CD4-positive, alpha-beta memory T cell (primary cell): Measurements from ENCODE around the gene C1QTNF5. TPM values are rescaled to one million over a fixed set of nuclear protein-coding genes. Genes with fewer than 3 reads are reported as not detected.

ENCODE experiments used
- CTCF ChIA-PET: fragments of 350-600 bp; sonication (Branson Sonifier 250); formaldehyde crosslinking; loops from one replicate; lab custom pipeline; 2021; ENCODE audit warnings: inconsistent platforms; ENCODE audit not compliant: partially characterized antibody; lab: Charles Lee
- POLR2A ChIA-PET: fragments of 350-600 bp; sonication (Branson Sonifier 250); formaldehyde crosslinking; loops from one replicate; lab custom pipeline; 2021; ENCODE audit not compliant: partially characterized antibody; lab: Charles Lee
- DNase-seq, 5 donors: peaks; one replicate each; pipeline versions ENCODE4 v3.0.0 to v3.0.0-alpha.2; 2020 to 2022; ENCODE audit warnings: mixed read lengths in 1 of 5
- H3K27ac ChIP-seq: one replicate; pipeline ENCODE4 v1.7.0; 2013; ENCODE audit warnings: low read depth, low read length
- H3K27me3 ChIP-seq: 2 replicates; pipeline ENCODE4 v1.7.0; 2013; ENCODE audit warnings: mild to moderate bottlenecking, low read length, moderate library complexity; ENCODE audit not compliant: insufficient read depth
- H3K36me3 ChIP-seq: 2 replicates; pipeline ENCODE4 v1.7.0; 2013; ENCODE audit warnings: mild to moderate bottlenecking, low read length, moderate library complexity; ENCODE audit not compliant: insufficient read depth
- H3K4me1 ChIP-seq: 2 replicates; pipeline ENCODE4 v1.7.0; 2013; ENCODE audit warnings: mild to moderate bottlenecking, low read length, moderate library complexity; ENCODE audit not compliant: insufficient read depth
- H3K4me3 ChIP-seq, 2 donors: one replicate each; pipeline ENCODE4 v1.7.0; 2013; ENCODE audit warnings: low read length in 2 of 2, mild to moderate bottlenecking in 1 of 2
- H3K9me3 ChIP-seq, 2 donors: one replicate each; pipeline ENCODE4 v1.7.0; 2013; ENCODE audit warnings: low read length in 2 of 2, control low read depth in 1 of 2; ENCODE audit not compliant: control insufficient read depth in 1 of 2
- H3K27ac Mint-ChIP-seq, 7 donors: one replicate each; pipeline ENCODE4 v1.8.0; 2020 to 2021; ENCODE audit warnings: mixed read lengths in 7 of 7, mild to moderate bottlenecking in 6 of 7, inconsistent platforms in 3 of 7, moderate library complexity in 3 of 7
- H3K27me3 Mint-ChIP-seq, 2 donors: one replicate each; pipeline ENCODE4 v1.8.0; 2020 to 2021; ENCODE audit warnings: mixed read lengths in 2 of 2
- H3K36me3 Mint-ChIP-seq, 2 donors: one replicate each; pipeline ENCODE4 v1.8.0; 2020 to 2021; ENCODE audit warnings: mixed read lengths in 2 of 2, inconsistent platforms in 1 of 2, mild to moderate bottlenecking in 1 of 2
- H3K4me1 Mint-ChIP-seq, 4 donors: one replicate each; pipeline ENCODE4 v1.8.0; 2020 to 2021; ENCODE audit warnings: mixed read lengths in 4 of 4, mild to moderate bottlenecking in 1 of 4
- H3K4me3 Mint-ChIP-seq, 8 donors: one replicate each; pipeline ENCODE4 v1.8.0; 2020 to 2021; ENCODE audit warnings: mixed read lengths in 8 of 8, mild to moderate bottlenecking in 7 of 8, moderate library complexity in 6 of 8, inconsistent platforms in 3 of 8
- H3K9me3 Mint-ChIP-seq, 8 donors: one replicate each; pipeline ENCODE4 v1.8.0; 2020 to 2021; ENCODE audit warnings: mixed read lengths in 8 of 8, mild to moderate bottlenecking in 5 of 8, inconsistent platforms in 3 of 8, moderate library complexity in 1 of 8
- intact Hi-C: fragments of 100-400 bp; cut with micrococcal nuclease; formaldehyde crosslinking; loops from one replicate; pipeline ENCODE4 v1.15.1; 2023
- polyA plus RNA-seq, 2 donors: library from polyadenylated mRNA; unstranded; fragments of 300-500 nt; fragmentation: Illumina TruSeq; gene quantifications; one replicate each; pipeline ENCODE4 v1.2.3, GENCODE V29; 2021
- total RNA-seq, 2 experiments: library from RNA; stranded (reverse); gene quantifications; one replicate each; pipeline ENCODE4 v1.2.3, GENCODE V29; 2021

The C1QTNF5 gene
- total and polyA plus RNA-seq, 4 experiments from 2014 or later: not detected

DNA sequence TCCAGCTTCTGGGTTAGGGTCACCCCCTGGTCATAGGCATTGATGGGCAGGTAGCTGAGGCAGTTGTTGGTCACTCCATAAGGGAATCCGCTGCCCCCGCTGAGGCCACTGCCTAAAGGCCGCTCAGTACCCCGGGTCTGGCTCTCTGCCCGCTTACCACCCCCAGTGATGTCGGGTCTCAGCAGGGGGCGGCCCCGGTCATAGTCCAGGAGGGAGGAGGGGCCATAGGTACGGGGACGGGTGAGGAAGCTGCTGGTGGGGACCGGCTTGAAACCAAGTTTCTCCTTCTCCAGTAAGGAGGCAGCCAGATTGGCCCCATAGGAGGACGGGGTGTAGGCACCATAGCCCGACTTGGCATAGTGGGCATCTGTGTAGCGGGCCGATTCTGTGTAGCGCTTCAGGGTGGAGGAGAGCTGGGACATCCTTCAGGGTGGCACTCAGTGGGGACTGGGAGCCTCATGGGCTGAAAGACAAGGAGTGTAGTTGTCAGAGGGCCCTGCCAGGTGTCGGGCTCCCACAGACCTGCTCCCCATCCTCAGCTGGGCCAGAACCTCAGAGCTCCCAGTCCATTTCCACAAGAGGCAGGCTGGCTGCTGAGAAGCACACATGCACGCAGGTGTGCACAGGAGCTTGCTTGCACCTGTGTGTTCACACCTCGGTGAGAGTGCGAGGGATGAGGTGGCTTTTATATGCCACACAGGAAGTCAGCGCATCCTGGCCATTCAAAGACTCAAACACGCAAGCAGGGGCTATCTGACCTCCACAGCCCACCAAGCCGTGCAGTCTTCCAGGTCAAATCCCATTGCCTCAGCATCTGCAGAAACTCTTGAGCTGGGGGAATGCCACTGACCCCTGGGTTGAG, 32.6 kb upstream of the C1QTNF5 start:
- no peak for DNase-seq
- Mint-ChIP-seq H3K9me3 (no peaks in the 10 kb centered on the region), H3K36me3 (no peaks in the 10 kb centered on the region), H3K4me3 (no peak overlapping the region), H3K4me1 (peaks cover 7 to 20% (median 13%) of the 10 kb centered on the region in 4 donors), H3K27me3 (peaks cover 0 to 12% of the 10 kb centered on the region in 2 donors), H3K27ac (peak overlapping the region in 2 of 7 donors; percentile 29)
- CTCF ChIA-PET: interaction anchor here (1.1 to 13.9 kb wide), 6 partner anchors 8 to 50 kb away, joined by 3 to 179 read pairs (median 6); partner anchors contain the start of gene USP2
- Histone ChIP-seq H3K27me3 (peaks cover 4% of the 10 kb centered on the region), H3K4me1 (peaks cover 24% of the 10 kb centered on the region), H3K4me3 (no peak overlapping the region), H3K27ac (no peak overlapping the region), H3K9me3 (no peaks in the 10 kb centered on the region), H3K36me3 (no peaks in the 10 kb centered on the region)
- POLR2A ChIA-PET: no interaction called here
- intact Hi-C loops: no loop called here

DNA sequence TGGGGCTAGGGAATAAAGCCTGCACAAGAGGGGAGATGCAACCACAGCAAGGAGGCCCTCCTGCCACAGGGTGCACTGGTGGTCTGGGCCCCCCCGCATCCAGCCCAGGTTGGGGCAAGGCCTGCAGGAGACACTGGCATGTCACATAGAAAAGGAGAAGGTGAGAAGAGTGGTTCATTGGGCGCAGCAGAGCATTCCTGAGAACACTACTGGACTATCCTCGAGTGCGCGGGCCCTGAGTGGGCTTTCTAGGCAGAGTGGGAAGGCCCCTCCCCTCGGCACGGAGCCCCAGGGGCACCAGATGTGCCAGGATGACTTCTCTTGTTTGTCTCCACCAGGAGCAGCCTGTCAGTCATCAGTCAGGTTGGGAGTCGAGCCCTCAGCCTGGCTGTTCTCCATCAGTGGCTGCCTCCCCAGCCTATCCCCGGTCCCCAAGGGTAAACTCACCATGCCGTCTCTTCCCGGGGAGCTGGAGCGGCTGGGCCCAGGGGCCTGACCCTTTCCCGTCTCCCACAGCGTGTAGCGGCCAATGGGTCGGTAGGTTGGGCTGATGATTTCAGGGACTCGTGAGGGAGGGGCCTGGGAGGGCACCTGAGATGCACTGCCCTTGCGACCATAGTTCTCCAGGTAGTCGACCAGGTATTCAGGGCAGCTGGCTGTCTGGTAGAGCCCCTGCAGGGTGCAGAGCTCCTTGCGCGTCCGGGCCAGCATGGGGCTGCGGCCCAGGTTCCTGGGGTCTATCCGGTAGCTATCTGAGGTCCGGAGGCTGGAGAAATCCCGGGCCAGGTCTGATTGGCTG, 31.8 kb upstream of the C1QTNF5 start:
- ChIA-PET POLR2A (no interaction called here), CTCF (interaction anchor here (1.4 to 13.9 kb wide), 5 partner anchors 9 to 49 kb away, joined by 4 to 179 read pairs (median 5); partner anchors contain the start of gene USP2)
- Mint-ChIP-seq H3K36me3 (no peaks in the 10 kb centered on the region), H3K27ac (no peak overlapping the region), H3K4me1 (peaks cover 7 to 20% (median 13%) of the 10 kb centered on the region in 4 donors), H3K4me3 (no peak overlapping the region), H3K27me3 (peaks cover 4 to 17% of the 10 kb centered on the region in 2 donors), H3K9me3 (no peaks in the 10 kb centered on the region)
- no peak overlapping the region for H3K27ac ChIP-seq
- intact Hi-C loops: no loop called here
- no peak for DNase-seq
- no peak overlapping the region for H3K4me3 ChIP-seq
- peaks cover 7% of the 10 kb centered on the region for H3K27me3 ChIP-seq
- peaks cover 24% of the 10 kb centered on the region for H3K4me1 ChIP-seq
- no peaks in the 10 kb centered on the region for H3K9me3 ChIP-seq
- H3K36me3 ChIP-seq: no peaks in the 10 kb centered on the region

DNA sequence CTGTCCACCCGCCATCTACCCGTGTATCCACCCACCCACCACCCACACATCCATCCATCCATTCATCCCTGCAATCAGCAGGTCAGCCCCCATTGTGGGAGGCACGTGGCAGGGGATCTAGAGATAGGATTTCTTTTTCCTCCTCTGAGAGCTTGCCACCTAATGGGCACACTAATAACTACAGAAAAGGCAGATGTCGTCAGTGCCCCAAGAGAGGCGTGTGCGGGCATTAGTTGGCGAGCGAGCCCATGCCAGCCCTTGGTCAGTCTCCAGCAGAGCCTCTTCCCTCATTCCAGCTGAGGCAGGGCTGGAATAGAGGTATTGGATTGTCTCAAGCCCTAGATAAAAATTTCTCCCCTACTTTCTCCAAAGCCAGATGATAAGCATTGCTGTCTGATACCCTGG, 31.1 kb upstream of the C1QTNF5 start:
- H3K27ac Mint-ChIP-seq: peak overlapping the region in 3 of 7 donors; percentile 23 to 63 (median 24)
- no peaks in the 10 kb centered on the region for H3K9me3 Mint-ChIP-seq
- no peak overlapping the region for H3K4me3 Mint-ChIP-seq
- POLR2A ChIA-PET: no interaction called here
- CTCF ChIA-PET: interaction anchor here (1.6 to 2.0 kb wide), 3 partner anchors 9 to 33 kb away, joined by 4 to 17 read pairs (median 5); partner anchors contain the start of gene USP2
- no peak overlapping the region for H3K27ac ChIP-seq
- H3K36me3 ChIP-seq: no peaks in the 10 kb centered on the region
- H3K36me3 Mint-ChIP-seq: no peaks in the 10 kb centered on the region
- H3K4me1 Mint-ChIP-seq: peaks cover 7 to 20% (median 13%) of the 10 kb centered on the region in 4 donors
- H3K9me3 ChIP-seq: no peaks in the 10 kb centered on the region
- H3K4me1 ChIP-seq: peaks cover 24% of the 10 kb centered on the region
- intact Hi-C loops: no loop called here
- H3K4me3 ChIP-seq: no peak overlapping the region
- peaks cover 7% of the 10 kb centered on the region for H3K27me3 ChIP-seq
- no peak for DNase-seq
- peaks cover 10 to 23% of the 10 kb centered on the region in 2 donors for H3K27me3 Mint-ChIP-seq

DNA sequence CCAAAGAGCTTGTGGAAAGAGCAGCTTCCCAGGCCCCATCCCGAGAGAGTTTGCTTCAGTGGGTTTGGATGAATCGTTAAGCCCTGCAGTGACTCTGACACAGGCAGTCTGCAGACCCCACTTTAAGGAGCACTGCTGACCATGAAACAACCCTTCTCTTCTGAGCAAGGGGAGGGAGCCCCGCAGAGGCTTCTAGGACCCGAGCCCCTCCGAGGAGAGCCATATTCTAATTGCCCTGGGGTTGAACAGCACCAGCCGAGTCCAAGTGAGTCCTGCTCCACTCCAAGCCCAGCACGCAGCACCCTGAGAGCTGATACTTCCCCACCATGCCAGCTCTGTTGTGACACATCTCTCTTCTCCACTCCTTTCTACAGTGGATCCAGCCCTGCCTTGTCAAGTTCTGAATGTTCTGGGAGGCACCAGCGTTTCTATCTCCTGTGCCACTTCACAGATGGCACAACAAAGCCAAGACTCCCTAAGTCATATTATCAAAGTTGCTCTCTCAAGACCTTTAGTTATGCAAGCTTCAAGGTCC, 30.5 kb upstream of the C1QTNF5 start:
- no peak for DNase-seq
- Histone ChIP-seq H3K4me1 (peaks cover 24% of the 10 kb centered on the region), H3K36me3 (no peaks in the 10 kb centered on the region), H3K9me3 (no peaks in the 10 kb centered on the region), H3K4me3 (no peak overlapping the region), H3K27ac (no peak overlapping the region), H3K27me3 (peaks cover 7% of the 10 kb centered on the region)
- Mint-ChIP-seq H3K4me3 (no peak overlapping the region), H3K27me3 (peaks cover 15 to 30% of the 10 kb centered on the region in 2 donors), H3K27ac (peak overlapping the region in 4 of 7 donors; percentile 31 to 81 (median 66)), H3K36me3 (no peaks in the 10 kb centered on the region), H3K9me3 (no peaks in the 10 kb centered on the region), H3K4me1 (peaks cover 7 to 20% (median 13%) of the 10 kb centered on the region in 4 donors)
- ChIA-PET CTCF (interaction anchor here (0.5 to 2.0 kb wide), 5 partner anchors 13 to 161 kb away, joined by 3 to 17 read pairs (median 5); no protein-coding TSS in a partner anchor), POLR2A (no interaction called here)
- intact Hi-C loops: no loop called here

DNA sequence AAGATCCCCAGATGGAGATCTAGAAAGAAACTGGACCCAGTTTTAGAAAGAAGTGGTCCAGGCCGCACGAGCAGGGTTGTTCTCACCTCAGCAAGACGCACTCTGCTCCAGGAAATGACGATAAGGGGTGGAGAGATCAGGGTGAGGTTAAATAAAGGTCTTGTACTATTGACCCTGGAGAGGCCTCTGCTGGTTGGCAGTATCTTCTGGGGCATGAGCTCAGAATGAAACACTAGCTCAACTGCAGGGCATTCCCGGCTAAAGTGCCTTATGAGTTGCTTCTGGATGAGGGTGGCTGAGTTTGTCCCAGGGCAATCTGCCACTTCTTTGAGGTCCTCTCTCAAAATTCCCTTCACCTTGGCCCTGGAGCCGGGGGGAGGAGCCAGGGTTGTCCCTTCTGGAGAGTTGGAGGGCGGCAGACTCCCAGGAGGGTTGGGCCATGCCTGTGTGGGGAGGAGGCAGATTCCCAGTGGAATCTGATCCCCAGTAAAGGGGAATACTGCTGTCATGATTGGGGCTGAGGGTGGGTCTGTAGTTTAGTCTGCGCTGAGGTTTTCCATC, 29.9 kb upstream of the C1QTNF5 start:
- Mint-ChIP-seq H3K4me1 (peaks cover 7 to 20% (median 13%) of the 10 kb centered on the region in 4 donors), H3K36me3 (no peaks in the 10 kb centered on the region), H3K4me3 (peak overlapping the region in 1 of 8 donors; percentile 45), H3K9me3 (no peaks in the 10 kb centered on the region), H3K27ac (peak overlapping the region; percentile 25 to 80 (median 52)), H3K27me3 (peaks cover 18 to 31% of the 10 kb centered on the region in 2 donors)
- Histone ChIP-seq H3K36me3 (no peaks in the 10 kb centered on the region), H3K4me1 (peaks cover 24% of the 10 kb centered on the region), H3K9me3 (no peaks in the 10 kb centered on the region), H3K4me3 (no peak overlapping the region), H3K27ac (no peak overlapping the region), H3K27me3 (peaks cover 7% of the 10 kb centered on the region)
- ChIA-PET POLR2A (no interaction called here), CTCF (interaction anchor here (0.5 to 2.0 kb wide), 5 partner anchors 13 to 160 kb away, joined by 3 to 17 read pairs (median 5); no protein-coding TSS in a partner anchor)
- peak in 4 of 5 donors; percentile 28 to 63 (median 54) for DNase-seq
- intact Hi-C loops: no loop called here

DNA sequence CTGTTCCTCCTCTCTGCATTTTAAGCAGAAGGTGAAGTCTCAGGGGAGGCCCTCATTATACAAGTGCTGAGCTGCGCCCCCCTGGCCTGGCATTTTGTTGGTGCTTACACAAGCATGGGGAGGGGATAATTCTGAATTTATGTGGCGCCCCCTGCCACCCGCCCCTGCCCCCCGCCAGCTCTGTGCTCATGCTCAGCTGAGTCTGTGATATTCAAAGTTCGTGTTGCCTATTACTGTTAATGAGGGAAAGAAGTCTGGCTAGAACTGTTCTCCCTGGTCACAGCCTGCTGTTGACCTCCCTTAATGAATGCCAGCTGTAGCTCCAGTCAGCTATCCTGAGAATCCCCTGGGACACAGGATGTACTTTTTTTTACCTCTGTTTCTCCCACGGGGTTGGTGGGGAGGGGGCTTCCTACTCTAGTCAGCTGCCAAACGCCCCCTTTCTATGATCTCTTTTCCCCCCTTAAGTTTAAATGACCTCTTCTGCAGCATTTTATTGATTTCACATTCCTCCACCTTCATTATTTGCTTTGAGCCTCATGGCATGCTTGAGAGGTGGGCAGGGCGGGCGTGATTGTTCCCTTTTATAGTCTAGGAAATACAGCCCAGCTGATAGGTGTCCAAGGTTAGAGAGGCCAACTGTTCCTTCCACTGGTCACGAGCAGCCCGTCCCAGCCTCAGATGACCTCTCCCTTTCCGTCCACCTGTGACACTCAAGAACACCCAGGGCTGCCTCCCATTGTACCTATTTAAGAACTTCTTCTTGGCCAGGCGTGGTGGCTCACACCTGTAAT, 28.6 kb upstream of the C1QTNF5 start:
- H3K4me3 Mint-ChIP-seq: no peak overlapping the region
- H3K4me1 Mint-ChIP-seq: peaks cover 11 to 27% (median 18%) of the 10 kb centered on the region in 4 donors

More for the DNA sequence above, 28.6 kb upstream of the C1QTNF5 start:
- no peak for DNase-seq
- Mint-ChIP-seq H3K9me3 (no peaks in the 10 kb centered on the region), H3K36me3 (no peaks in the 10 kb centered on the region), H3K27me3 (peaks cover 26 to 42% of the 10 kb centered on the region in 2 donors), H3K27ac (no peak overlapping the region)
- intact Hi-C loops: no loop called here
- Histone ChIP-seq H3K27me3 (peaks cover 20% of the 10 kb centered on the region), H3K27ac (no peak overlapping the region), H3K9me3 (no peaks in the 10 kb centered on the region), H3K36me3 (no peaks in the 10 kb centered on the region), H3K4me1 (peaks cover 28% of the 10 kb centered on the region), H3K4me3 (no peak overlapping the region)
- ChIA-PET CTCF (interaction anchor here (1.1 to 4.0 kb wide), 2 partner anchors 12 to 13 kb away, joined by 3 to 25 read pairs; partner anchors contain the start of gene USP2), POLR2A (no interaction called here)
